GM18498 (cell line): ENCODE measurements around the gene CNOT6L.

Experiments
- ATAC-seq: cut with Tn5 transposase; IDR thresholded peaks from one replicate; pipeline ENCODE4 v1.9.1; 2021; ENCODE audit warnings: mild to moderate bottlenecking, moderate library complexity; ENCODE audit not compliant: unreplicated experiment

CNOT6L gene

GRCh38 chr4:77714514-77714913 lies 104.7 kb downstream of the CNOT6L start:
- ATAC-seq: no peak

- ATAC-seq: no peak
Measured at GRCh38 chr4:77713884-77714283, 105.3 kb downstream of the CNOT6L start.

- no peak for ATAC-seq
Measured at GRCh38 chr4:77712675-77713074, 106.5 kb downstream of the CNOT6L start.

GRCh38 chr4:77711469-77711868 lies 107.7 kb downstream of the CNOT6L start:
- ATAC-seq: no peak

- no peak for ATAC-seq
Measured at GRCh38 chr4:77710684-77711083, 108.5 kb downstream of the CNOT6L start.

GRCh38 chr4:77710059-77710458 lies 109.1 kb downstream of the CNOT6L start:
- ATAC-seq: no peak

GRCh38 chr4:77706717-77707116 lies 112.5 kb downstream of the CNOT6L start:
- ATAC-seq: no peak

- no peak for ATAC-seq
Measured at GRCh38 chr4:77703666-77704065, 115.5 kb downstream of the CNOT6L start.

GRCh38 chr4:77701121-77701520 lies 118.0 kb downstream of the CNOT6L start:
- ATAC-seq: no peak

- no peak for ATAC-seq
Measured at GRCh38 chr4:77699731-77700210, 119.4 kb downstream of the CNOT6L start.

- ATAC-seq: no peak
Measured at GRCh38 chr4:77697860-77698590, 121.1 kb downstream of the CNOT6L start.

- no peak for ATAC-seq
Measured at GRCh38 chr4:77695774-77696173, 123.4 kb downstream of the CNOT6L start.

- no peak for ATAC-seq
Measured at GRCh38 chr4:77692847-77693432, 126.2 kb downstream of the CNOT6L start.

- ATAC-seq: no peak
Measured at GRCh38 chr4:77681792-77682191, 137.4 kb downstream of the CNOT6L start.

GRCh38 chr4:77676842-77677241 lies 142.3 kb downstream of the CNOT6L start:
- no peak for ATAC-seq

GRCh38 chr4:77671051-77671450 lies 148.1 kb downstream of the CNOT6L start:
- ATAC-seq: no peak

GRCh38 chr4:77669946-77670590 lies 149.1 kb downstream of the CNOT6L start:
- no peak for ATAC-seq

- ATAC-seq: no peak
Measured at GRCh38 chr4:77665381-77666069, 153.6 kb downstream of the CNOT6L start.
